ENCODE data around the gene LRP5. TPM values are rescaled to one million over a fixed set of nuclear protein-coding genes. Genes with fewer than 3 reads are reported as not detected.

The LRP5 gene
- total RNA-seq, 1 experiment from 2014 or later: 0.07 TPM

DNA sequence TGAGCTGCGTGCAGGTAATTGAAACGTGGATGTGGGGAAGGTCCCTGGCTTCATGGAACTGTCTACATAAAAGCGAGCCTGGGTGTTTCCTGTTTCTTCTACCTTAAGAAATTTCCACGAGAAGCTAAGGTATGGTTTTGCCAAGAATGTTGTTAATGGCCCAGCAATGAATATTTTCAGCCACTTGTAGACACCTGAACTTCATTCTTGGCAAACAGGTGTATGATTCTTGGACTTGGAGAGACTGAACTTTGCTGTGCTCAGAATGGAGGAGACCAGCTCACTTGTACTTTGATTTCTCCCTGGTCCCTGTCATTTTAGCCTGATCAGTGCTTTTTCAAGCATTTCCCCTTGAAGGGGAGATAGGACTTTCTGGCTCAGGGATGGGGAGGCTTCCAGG lies 20.8 kb downstream of the LRP5 start:
- no peaks in the 10 kb centered on the region for H4K20me1 ChIP-seq (ENCODE audit: insufficient read depth, low read depth, low read length)
- no peaks in the 10 kb centered on the region for H3K4me1 ChIP-seq (ENCODE audit: low read length)
- no peaks in the 10 kb centered on the region for H3K27me3 ChIP-seq (ENCODE audit: low read length)
- H3K27ac ChIP-seq (ENCODE audit: low read length): no peak overlapping the region
- no peaks in the 10 kb centered on the region for H3K9me2 ChIP-seq (replicated peaks; ENCODE audit: insufficient read depth, low read length)
- H2AFZ ChIP-seq (ENCODE audit: low read length): no peak overlapping the region
- H3K36me3 ChIP-seq (ENCODE audit: insufficient read depth, low read length): no peaks in the 10 kb centered on the region
- H3K79me2 ChIP-seq (ENCODE audit: low read length): no peaks in the 10 kb centered on the region
- H3K9ac ChIP-seq (ENCODE audit: low read length): no peak overlapping the region
- H3K4me2 ChIP-seq (ENCODE audit: low read depth, low read length, poor library complexity, severe bottlenecking): no peak overlapping the region
- H3K9me3 ChIP-seq (ENCODE audit: low read length): no peaks in the 10 kb centered on the region
- H3K4me3 ChIP-seq (ENCODE audit: low read length): no peak overlapping the region
- DNase-seq: no peak

DNA sequence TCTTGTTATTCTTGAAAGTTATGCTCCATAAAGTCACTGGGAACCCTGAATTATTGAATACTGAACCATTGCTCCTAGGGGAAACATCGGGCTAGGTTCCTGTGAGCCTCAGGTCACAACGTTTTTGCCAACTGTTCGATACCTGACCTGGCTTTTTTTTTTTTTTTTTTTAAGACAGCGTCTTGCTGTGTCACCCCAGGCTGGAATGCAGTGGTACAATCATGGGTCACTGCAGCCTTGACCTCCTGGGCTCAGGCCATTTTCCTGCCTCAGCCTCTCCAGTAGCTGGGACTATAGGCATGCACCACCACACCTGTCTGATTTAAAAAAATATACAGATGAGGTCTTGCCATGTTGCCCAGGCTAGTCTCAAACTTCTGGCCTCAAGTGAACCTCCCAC lies 22.5 kb downstream of the LRP5 start:
- no peak overlapping the region for H3K4me2 ChIP-seq (ENCODE audit: low read depth, low read length, poor library complexity, severe bottlenecking)
- H3K27ac ChIP-seq (ENCODE audit: low read length): no peak overlapping the region
- H3K9ac ChIP-seq (ENCODE audit: low read length): no peak overlapping the region
- no peaks in the 10 kb centered on the region for H4K20me1 ChIP-seq (ENCODE audit: insufficient read depth, low read depth, low read length)
- H3K4me3 ChIP-seq (ENCODE audit: low read length): no peak overlapping the region
- H3K36me3 ChIP-seq (ENCODE audit: insufficient read depth, low read length): no peaks in the 10 kb centered on the region
- no peaks in the 10 kb centered on the region for H3K9me2 ChIP-seq (replicated peaks; ENCODE audit: insufficient read depth, low read length)
- H3K79me2 ChIP-seq (ENCODE audit: low read length): no peaks in the 10 kb centered on the region
- no peaks in the 10 kb centered on the region for H3K9me3 ChIP-seq (ENCODE audit: low read length)
- no peaks in the 10 kb centered on the region for H3K4me1 ChIP-seq (ENCODE audit: low read length)
- no peak overlapping the region for H2AFZ ChIP-seq (ENCODE audit: low read length)
- no peaks in the 10 kb centered on the region for H3K27me3 ChIP-seq (ENCODE audit: low read length)
- no peak for DNase-seq

DNA sequence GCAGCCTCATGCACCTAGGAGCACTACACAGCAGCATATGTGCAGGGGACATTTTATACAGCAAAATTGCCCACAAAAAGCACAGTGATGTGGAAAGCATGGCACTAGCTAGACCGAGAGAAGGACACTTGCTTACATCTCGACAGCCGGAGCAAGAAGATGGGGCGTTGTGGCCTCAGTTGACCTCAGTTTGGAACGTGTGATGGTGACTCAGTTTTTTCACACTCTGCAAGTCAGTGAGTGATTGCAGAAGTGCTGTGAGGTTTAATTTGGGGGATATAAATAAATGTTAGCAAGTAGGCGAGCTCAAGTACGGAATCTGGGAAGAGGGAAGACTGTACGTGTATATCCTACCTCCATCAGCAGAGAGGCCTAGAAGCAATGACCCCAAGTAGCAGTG lies 23.3 kb downstream of the LRP5 start:
- H3K9ac ChIP-seq (ENCODE audit: low read length): no peak overlapping the region
- H3K4me2 ChIP-seq (ENCODE audit: low read depth, low read length, poor library complexity, severe bottlenecking): no peak overlapping the region
- H3K27me3 ChIP-seq (ENCODE audit: low read length): no peaks in the 10 kb centered on the region
- H3K27ac ChIP-seq (ENCODE audit: low read length): no peak overlapping the region
- no peaks in the 10 kb centered on the region for H3K4me1 ChIP-seq (ENCODE audit: low read length)
- H2AFZ ChIP-seq (ENCODE audit: low read length): no peak overlapping the region
- H3K9me2 ChIP-seq (replicated peaks; ENCODE audit: insufficient read depth, low read length): no peaks in the 10 kb centered on the region
- no peaks in the 10 kb centered on the region for H4K20me1 ChIP-seq (ENCODE audit: insufficient read depth, low read depth, low read length)
- no peaks in the 10 kb centered on the region for H3K36me3 ChIP-seq (ENCODE audit: insufficient read depth, low read length)
- DNase-seq: no peak
- H3K4me3 ChIP-seq (ENCODE audit: low read length): no peak overlapping the region
- H3K79me2 ChIP-seq (ENCODE audit: low read length): no peaks in the 10 kb centered on the region
- no peaks in the 10 kb centered on the region for H3K9me3 ChIP-seq (ENCODE audit: low read length)

- H3K4me3 ChIP-seq (ENCODE audit: low read length): no peak overlapping the region
- no peak overlapping the region for H3K9ac ChIP-seq (ENCODE audit: low read length)
- H3K9me2 ChIP-seq (replicated peaks; ENCODE audit: insufficient read depth, low read length): no peaks in the 10 kb centered on the region
- no peaks in the 10 kb centered on the region for H3K79me2 ChIP-seq (ENCODE audit: low read length)
- no peak for DNase-seq
- no peaks in the 10 kb centered on the region for H4K20me1 ChIP-seq (ENCODE audit: insufficient read depth, low read depth, low read length)
- no peaks in the 10 kb centered on the region for H3K36me3 ChIP-seq (ENCODE audit: insufficient read depth, low read length)
- no peak overlapping the region for H3K27ac ChIP-seq (ENCODE audit: low read length)
- no peak overlapping the region for H3K4me2 ChIP-seq (ENCODE audit: low read depth, low read length, poor library complexity, severe bottlenecking)
- no peak overlapping the region for H2AFZ ChIP-seq (ENCODE audit: low read length)
- no peaks in the 10 kb centered on the region for H3K27me3 ChIP-seq (ENCODE audit: low read length)
- no peaks in the 10 kb centered on the region for H3K4me1 ChIP-seq (ENCODE audit: low read length)
- H3K9me3 ChIP-seq (ENCODE audit: low read length): no peaks in the 10 kb centered on the region
Measured at GRCh38 chr11:68336716-68337115, 24.3 kb downstream of the LRP5 start.

DNA sequence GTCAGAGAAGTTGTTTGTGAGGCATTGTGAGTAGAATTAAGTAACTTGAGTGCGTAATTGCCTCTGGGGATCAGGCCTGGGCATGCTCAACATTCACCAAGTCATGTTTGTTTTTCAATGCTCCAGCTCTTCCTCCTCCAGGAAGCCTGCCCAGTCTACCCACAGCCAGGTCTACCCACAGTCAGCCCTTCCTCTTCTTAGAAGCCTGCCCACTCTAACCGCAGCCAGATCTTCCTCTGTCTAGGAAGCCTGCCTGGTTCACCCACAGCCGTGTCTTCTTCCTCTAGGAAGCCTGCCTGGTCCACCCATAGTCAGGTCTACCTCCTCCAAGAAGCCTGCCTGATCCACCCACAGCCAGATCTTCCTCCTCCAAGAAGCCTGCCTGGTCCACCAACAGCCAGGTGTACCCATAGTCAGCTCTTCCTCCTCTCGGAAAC lies 25.0 kb downstream of the LRP5 start:
- DNase-seq: no peak

DNA sequence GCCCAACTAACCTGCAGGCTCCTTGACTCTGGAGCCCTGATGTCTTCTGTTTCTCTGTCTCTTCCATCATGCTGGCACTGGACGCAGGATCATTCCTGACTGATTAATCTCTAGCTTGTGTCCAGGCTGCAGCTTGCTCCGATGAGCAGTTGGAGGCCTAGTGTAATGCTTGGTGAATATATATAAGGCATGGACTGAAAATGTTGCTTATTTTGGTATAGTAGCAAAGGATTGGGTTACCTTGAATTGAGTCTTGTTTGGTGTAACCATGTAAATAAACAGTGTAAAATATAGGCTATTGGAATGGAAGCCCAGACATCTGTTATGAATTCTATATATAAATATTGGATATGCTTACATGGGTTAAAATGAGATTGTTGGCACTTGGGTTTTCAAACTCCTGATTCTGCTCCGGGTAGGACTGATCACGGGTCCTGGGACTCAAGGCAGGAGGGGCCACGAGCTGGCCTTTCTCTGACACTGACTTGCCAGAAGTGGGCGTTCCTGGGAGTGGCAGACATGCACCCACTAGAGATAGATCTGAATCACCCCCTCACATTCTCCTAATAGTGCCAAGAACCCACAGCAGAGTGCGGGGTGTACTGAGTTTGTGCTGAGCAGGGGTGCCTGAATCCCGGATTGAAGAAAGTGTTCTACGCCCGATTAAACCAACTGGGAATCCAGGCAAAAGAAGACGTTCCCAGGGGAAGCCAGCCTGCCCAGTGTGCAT lies 25.8 kb downstream of the LRP5 start:
- Histone ChIP-seq H3K36me3 (ENCODE audit: insufficient read depth, low read length) (no peaks in the 10 kb centered on the region), H3K9me3 (ENCODE audit: low read length) (no peaks in the 10 kb centered on the region), H3K79me2 (ENCODE audit: low read length) (no peaks in the 10 kb centered on the region), H3K9me2 (replicated peaks; ENCODE audit: insufficient read depth, low read length) (no peaks in the 10 kb centered on the region), H3K27ac (ENCODE audit: low read length) (no peak overlapping the region), H3K4me3 (ENCODE audit: low read length) (no peak overlapping the region), H3K27me3 (ENCODE audit: low read length) (no peaks in the 10 kb centered on the region), H3K4me1 (ENCODE audit: low read length) (no peaks in the 10 kb centered on the region), H2AFZ (ENCODE audit: low read length) (no peak overlapping the region), H3K9ac (ENCODE audit: low read length) (no peak overlapping the region), H3K4me2 (ENCODE audit: low read depth, low read length, poor library complexity, severe bottlenecking) (no peak overlapping the region), H4K20me1 (ENCODE audit: insufficient read depth, low read depth, low read length) (no peaks in the 10 kb centered on the region)
- no peak for DNase-seq

More for the DNA sequence above, 25.0 kb downstream of the LRP5 start:
- no peak overlapping the region for H3K4me3 ChIP-seq (ENCODE audit: low read length)
- H3K27ac ChIP-seq (ENCODE audit: low read length): no peak overlapping the region
- H3K9me3 ChIP-seq (ENCODE audit: low read length): no peaks in the 10 kb centered on the region
- H3K9me2 ChIP-seq (replicated peaks; ENCODE audit: insufficient read depth, low read length): no peaks in the 10 kb centered on the region
- no peaks in the 10 kb centered on the region for H3K4me1 ChIP-seq (ENCODE audit: low read length)
- H3K4me2 ChIP-seq (ENCODE audit: low read depth, low read length, poor library complexity, severe bottlenecking): no peak overlapping the region
- H3K79me2 ChIP-seq (ENCODE audit: low read length): no peaks in the 10 kb centered on the region
- no peaks in the 10 kb centered on the region for H3K27me3 ChIP-seq (ENCODE audit: low read length)
- no peaks in the 10 kb centered on the region for H4K20me1 ChIP-seq (ENCODE audit: insufficient read depth, low read depth, low read length)
- no peak overlapping the region for H3K9ac ChIP-seq (ENCODE audit: low read length)
- H2AFZ ChIP-seq (ENCODE audit: low read length): no peak overlapping the region
- H3K36me3 ChIP-seq (ENCODE audit: insufficient read depth, low read length): no peaks in the 10 kb centered on the region

DNA sequence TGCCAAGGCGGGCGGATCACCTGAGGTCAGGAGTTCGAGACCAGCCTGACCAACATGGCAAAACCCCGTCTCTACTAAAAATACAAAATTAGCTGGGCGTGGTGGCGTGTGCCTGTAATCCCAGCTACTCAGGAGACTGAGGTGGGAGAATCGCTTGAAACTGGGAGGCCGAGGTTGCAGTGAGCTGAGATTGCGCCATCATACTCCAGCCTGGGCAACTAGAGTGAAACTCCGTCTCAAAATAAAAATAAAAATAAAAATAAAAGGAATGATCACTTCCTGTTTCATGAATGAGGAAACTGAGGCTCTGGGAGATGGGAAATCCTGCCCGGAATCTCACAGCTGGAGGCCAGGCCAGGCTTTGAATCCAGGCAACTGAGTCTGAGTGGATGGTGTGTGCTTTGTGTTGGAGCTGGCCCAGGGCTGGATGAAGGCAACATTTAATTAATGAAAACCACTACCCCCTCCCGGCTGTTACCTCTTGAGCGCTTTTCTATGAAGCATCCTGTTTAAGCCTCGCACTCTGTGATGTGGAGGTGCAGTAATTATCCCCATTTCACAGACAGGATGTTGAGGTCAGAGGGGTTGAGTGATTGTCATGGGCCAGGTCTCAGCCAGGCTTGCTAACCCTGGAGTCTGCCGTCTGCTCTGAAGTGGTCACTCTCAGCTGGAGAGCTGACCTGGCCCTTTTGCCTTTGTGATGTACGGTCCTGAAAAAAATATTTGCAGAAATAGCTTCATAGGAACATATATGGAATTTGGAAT lies 27.8 kb downstream of the LRP5 start:
- Histone ChIP-seq H3K4me1 (ENCODE audit: low read length) (no peaks in the 10 kb centered on the region), H3K9me2 (replicated peaks; ENCODE audit: insufficient read depth, low read length) (no peaks in the 10 kb centered on the region), H3K36me3 (ENCODE audit: insufficient read depth, low read length) (no peaks in the 10 kb centered on the region), H3K9me3 (ENCODE audit: low read length) (no peaks in the 10 kb centered on the region), H2AFZ (ENCODE audit: low read length) (no peak overlapping the region), H3K4me3 (ENCODE audit: low read length) (no peak overlapping the region), H3K79me2 (ENCODE audit: low read length) (no peaks in the 10 kb centered on the region), H3K27ac (ENCODE audit: low read length) (no peak overlapping the region), H3K4me2 (ENCODE audit: low read depth, low read length, poor library complexity, severe bottlenecking) (no peak overlapping the region), H3K27me3 (ENCODE audit: low read length) (no peaks in the 10 kb centered on the region), H4K20me1 (ENCODE audit: insufficient read depth, low read depth, low read length) (no peaks in the 10 kb centered on the region), H3K9ac (ENCODE audit: low read length) (no peak overlapping the region)
- DNase-seq: no peak

DNA sequence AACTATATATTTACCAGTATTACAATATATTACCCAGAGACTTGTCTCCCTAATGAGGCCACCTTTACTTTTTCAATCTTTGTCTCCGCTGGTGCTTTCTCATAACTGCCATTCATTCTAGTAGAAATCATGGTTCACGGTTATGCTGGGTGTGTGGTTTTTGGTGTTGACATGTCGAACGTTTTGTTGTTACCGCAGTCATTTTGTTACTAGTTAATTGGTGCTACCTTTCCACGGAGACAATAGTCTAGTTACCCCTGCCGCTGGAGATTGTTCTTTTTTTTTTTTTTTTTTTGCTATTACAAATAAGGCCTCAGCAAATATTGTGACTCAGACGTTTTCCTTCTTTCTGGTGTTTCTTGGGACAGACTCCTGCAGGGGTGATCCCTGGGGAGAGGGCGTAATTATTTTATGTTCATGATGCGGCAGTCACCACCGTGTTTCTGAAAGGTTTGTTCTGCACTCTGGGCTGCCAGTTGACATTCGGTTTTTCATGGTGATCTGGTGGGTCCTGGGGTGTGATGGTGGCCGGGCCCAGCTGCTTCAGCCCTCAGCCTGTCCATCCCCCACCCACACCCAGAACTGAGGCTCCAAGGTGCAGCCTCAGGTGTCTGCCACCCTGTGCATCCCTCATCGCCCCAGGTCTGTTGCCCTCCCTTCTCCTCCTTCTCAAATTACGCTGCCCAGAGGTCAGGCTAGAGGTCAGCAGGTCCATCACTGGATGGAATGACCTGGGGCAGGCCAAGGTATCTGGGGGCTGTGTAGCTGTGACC lies 28.6 kb downstream of the LRP5 start:
- DNase-seq: no peak
- no peak overlapping the region for H3K4me2 ChIP-seq (ENCODE audit: low read depth, low read length, poor library complexity, severe bottlenecking)

More for the DNA sequence above, 28.6 kb downstream of the LRP5 start:
- H3K9me3 ChIP-seq (ENCODE audit: low read length): no peaks in the 10 kb centered on the region
- H3K4me1 ChIP-seq (ENCODE audit: low read length): no peaks in the 10 kb centered on the region
- no peaks in the 10 kb centered on the region for H3K9me2 ChIP-seq (replicated peaks; ENCODE audit: insufficient read depth, low read length)
- H3K4me3 ChIP-seq (ENCODE audit: low read length): no peak overlapping the region
- H4K20me1 ChIP-seq (ENCODE audit: insufficient read depth, low read depth, low read length): no peaks in the 10 kb centered on the region
- no peak overlapping the region for H3K27ac ChIP-seq (ENCODE audit: low read length)
- H3K9ac ChIP-seq (ENCODE audit: low read length): no peak overlapping the region
- H3K79me2 ChIP-seq (ENCODE audit: low read length): no peaks in the 10 kb centered on the region
- H2AFZ ChIP-seq (ENCODE audit: low read length): no peak overlapping the region
- H3K36me3 ChIP-seq (ENCODE audit: insufficient read depth, low read length): no peaks in the 10 kb centered on the region
- H3K27me3 ChIP-seq (ENCODE audit: low read length): no peaks in the 10 kb centered on the region

Measured in Karpas-422 (cell line).